Glutamatergic neuron (in vitro differentiated cells): Measurements from ENCODE around the gene IER2. TPM values are rescaled to one million over a fixed set of nuclear protein-coding genes. Genes with fewer than 3 reads are reported as not detected.
A peak's percentile ranks its signal among the peaks of the same experiment; 100 is the strongest.
"Not testable (repeated sequence)": the region's sequence is repeated elsewhere in the genome, so short reads cannot be mapped to it uniquely, and the experiment has no call there.

Experiments
- DNase-seq: peaks from one replicate; pipeline ENCODE4 v3.0.0; 2022
- H3K27ac Mint-ChIP-seq: one replicate; pipeline ENCODE4 v1.8.0; 2020; ENCODE audit warnings: mild to moderate bottlenecking, mixed read lengths, inconsistent platforms; ENCODE audit not compliant: unreplicated experiment
- H3K27me3 Mint-ChIP-seq: one replicate; pipeline ENCODE4 v1.8.0; 2020; ENCODE audit warnings: mild to moderate bottlenecking, moderate library complexity, mixed read lengths, inconsistent platforms; ENCODE audit not compliant: unreplicated experiment
- H3K36me3 Mint-ChIP-seq: one replicate; pipeline ENCODE4 v1.8.0; 2020; ENCODE audit warnings: mild to moderate bottlenecking, mixed read lengths, inconsistent platforms; ENCODE audit not compliant: unreplicated experiment
- H3K4me1 Mint-ChIP-seq: one replicate; pipeline ENCODE4 v1.8.0; 2020; ENCODE audit warnings: mild to moderate bottlenecking, low read depth, mixed read lengths, inconsistent platforms; ENCODE audit not compliant: unreplicated experiment
- H3K4me3 Mint-ChIP-seq: one replicate; pipeline ENCODE4 v1.8.0; 2020; ENCODE audit warnings: mild to moderate bottlenecking, mixed read lengths, inconsistent platforms; ENCODE audit not compliant: unreplicated experiment
- H3K9me3 Mint-ChIP-seq: one replicate; pipeline ENCODE4 v1.8.0; 2020; ENCODE audit warnings: mild to moderate bottlenecking, moderate library complexity, mixed read lengths, inconsistent platforms; ENCODE audit not compliant: unreplicated experiment
- total RNA-seq: library from RNA; stranded (reverse); fragmentation: NEBNext Ultra II Directional; extraction: Animal tissue kit (Norgen Biotek cat#: 25700); gene quantifications from one replicate; pipeline ENCODE4 v1.2.1, GENCODE V29; 2021; ENCODE audit not compliant: unreplicated experiment
- TF ChIP-seq, protein P1 (sequence below): fragments of 200-600 bp; sonication (generic); IDR thresholded peaks from one replicate; pipeline ENCODE4 v1.5.0; 2021; ENCODE audit not compliant: partially characterized antibody, unreplicated experiment

IER2 gene
- total RNA-seq, 1 donor from 2014 or later = 109 TPM

DNA sequence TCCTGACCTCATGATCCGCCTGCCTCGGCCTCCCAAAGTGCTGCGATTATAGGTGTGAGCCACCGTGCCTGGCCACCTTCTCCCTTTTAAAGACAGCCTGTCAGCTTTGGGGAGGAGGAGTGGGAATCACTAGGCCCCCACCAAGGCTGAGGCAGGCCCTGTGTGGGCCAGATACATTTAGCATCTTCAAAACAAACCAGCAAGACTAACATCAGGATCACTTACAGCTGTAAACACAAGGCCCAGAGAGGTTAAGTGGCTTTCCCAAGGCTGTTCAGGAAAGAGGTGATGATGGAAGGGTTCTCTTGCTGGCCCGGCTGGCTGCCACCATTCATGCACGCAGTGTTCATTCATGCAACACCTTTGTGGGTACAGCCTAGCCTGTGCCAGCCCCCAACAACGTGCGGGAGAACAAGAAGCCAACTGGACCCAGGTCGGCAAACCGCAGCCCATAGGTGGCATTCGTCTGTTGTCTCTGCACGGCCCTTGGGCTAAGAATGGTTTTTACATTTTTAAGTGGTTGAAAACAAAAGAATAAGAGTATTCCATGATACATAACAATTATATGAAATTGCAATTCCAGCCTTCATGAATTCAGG, 23.0 kb downstream of the IER2 start:
- Mint-ChIP-seq H3K4me3 (no peak overlapping the region), H3K4me1 (peaks cover 5% of the 10 kb centered on the region), H3K9me3 (peaks cover 6% of the 10 kb centered on the region), H3K27me3 (no peaks in the 10 kb centered on the region), H3K36me3 (no peaks in the 10 kb centered on the region), H3K27ac (peak overlapping the region; percentile 6)
- TF ChIP-seq, protein P1, sequence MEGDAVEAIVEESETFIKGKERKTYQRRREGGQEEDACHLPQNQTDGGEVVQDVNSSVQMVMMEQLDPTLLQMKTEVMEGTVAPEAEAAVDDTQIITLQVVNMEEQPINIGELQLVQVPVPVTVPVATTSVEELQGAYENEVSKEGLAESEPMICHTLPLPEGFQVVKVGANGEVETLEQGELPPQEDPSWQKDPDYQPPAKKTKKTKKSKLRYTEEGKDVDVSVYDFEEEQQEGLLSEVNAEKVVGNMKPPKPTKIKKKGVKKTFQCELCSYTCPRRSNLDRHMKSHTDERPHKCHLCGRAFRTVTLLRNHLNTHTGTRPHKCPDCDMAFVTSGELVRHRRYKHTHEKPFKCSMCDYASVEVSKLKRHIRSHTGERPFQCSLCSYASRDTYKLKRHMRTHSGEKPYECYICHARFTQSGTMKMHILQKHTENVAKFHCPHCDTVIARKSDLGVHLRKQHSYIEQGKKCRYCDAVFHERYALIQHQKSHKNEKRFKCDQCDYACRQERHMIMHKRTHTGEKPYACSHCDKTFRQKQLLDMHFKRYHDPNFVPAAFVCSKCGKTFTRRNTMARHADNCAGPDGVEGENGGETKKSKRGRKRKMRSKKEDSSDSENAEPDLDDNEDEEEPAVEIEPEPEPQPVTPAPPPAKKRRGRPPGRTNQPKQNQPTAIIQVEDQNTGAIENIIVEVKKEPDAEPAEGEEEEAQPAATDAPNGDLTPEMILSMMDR = no peak
- no peak for DNase-seq

DNA sequence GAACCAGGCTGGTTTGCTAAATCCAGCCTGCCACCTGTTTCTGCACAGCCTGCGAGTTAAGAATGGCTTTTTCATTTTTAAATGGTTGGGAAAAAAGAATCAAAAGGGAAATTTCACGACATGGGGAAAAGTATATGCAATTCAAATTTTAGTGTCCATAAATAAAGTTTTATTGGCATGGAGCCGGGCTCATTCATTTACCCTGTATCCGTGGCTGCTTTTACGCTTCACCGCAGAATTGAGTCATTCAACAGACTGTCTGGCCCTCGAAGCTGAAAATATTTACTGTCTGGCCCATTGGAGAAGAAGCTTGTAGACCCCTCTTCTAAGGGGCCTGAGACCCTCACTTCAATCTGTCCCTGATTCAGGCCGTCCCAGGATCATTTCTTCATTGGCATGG, 26.1 kb downstream of the IER2 start:
- TF ChIP-seq, protein P1 = no peak

DNA sequence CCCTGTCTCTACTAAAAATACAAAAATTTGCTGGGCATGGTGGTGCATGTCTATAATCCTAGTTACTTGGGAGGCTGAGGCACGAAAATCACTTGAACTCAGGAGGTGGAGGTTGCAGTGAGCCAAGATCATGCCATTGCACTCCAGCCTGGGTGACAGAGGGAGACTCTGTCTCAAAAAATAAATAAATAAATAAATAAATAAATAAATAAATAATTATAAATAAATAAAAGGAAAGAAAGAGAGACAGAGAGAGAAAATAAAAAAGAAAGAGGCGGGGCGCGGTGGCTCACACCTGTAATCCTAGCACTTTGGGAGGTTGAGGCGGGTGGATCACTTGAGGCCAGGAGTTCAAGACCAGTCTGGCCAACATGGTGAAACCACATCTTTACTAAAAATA, 27.4 kb downstream of the IER2 start:
- H3K4me1 Mint-ChIP-seq, H3K27me3 Mint-ChIP-seq, H3K27ac Mint-ChIP-seq: not testable (repeated sequence)

More for the DNA sequence above, 26.1 kb downstream of the IER2 start:
- H3K4me1 Mint-ChIP-seq = peaks cover 4% of the 10 kb centered on the region
- H3K27me3 Mint-ChIP-seq = no peaks in the 10 kb centered on the region
- peaks cover 3% of the 10 kb centered on the region for H3K9me3 Mint-ChIP-seq
- H3K4me3 Mint-ChIP-seq = no peak overlapping the region
- H3K36me3 Mint-ChIP-seq = no peaks in the 10 kb centered on the region
- no peak for DNase-seq
- no peak overlapping the region for H3K27ac Mint-ChIP-seq

DNA sequence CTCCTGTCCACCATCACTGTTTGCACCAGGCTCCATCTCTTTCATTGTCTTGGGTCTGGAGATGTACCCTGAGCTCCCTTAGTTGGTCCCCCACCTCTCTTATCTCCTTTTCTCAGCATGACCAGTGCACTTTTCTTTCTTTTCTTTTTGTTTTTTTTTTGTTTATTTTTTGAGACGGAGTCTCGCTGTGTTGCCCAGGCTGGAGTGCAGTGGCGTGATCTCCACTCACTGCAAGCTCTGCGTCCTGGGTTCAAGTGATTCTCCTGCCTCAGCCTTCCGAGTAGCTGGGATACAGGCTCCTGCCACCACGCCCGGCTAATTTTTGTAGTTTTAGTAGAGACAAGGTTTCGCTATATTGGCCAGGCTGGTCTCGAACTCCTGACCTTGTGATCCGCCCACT, 28.1 kb downstream of the IER2 start:
- not testable (repeated sequence) for H3K4me3 Mint-ChIP-seq

More for the DNA sequence above, 27.4 kb downstream of the IER2 start:
- H3K9me3 Mint-ChIP-seq, H3K36me3 Mint-ChIP-seq, DNase-seq, H3K4me3 Mint-ChIP-seq: not testable (repeated sequence)

DNA sequence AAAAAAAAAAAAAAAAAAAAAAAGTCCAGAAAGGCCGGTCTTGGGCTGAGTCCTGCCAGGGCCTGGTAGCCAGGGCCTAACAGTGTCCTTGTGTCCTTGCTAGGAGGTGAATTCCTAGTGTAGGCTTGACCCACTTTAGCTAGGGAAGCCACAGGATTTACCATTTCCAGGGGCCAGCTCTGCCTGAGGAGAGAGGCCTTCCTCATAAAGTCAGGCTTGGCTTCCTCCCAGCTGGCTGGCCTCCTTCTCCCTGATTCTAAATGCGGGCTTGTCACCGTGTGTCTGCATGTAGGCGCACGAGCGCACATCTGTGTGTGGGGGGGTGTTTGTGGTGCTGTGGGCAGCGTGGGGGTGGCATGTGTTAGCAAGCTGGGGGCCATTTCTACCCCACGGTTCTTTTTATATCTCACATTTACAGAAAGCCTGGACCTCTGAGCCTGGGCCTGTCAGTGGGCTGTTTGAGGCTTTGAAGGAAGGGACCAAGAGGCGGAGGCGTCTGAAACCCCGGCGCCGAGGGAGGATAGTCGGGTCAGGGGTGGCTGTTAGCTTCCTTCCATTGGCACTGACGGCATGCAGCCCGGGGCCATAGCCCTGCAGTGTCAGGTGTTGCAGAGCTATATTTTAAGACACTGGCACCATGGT, 31.7 kb downstream of the IER2 start:
- Mint-ChIP-seq H3K4me1 (peaks cover 3% of the 10 kb centered on the region), H3K27me3 (no peaks in the 10 kb centered on the region), H3K36me3 (no peaks in the 10 kb centered on the region), H3K9me3 (peaks cover 2% of the 10 kb centered on the region), H3K27ac (no peak overlapping the region), H3K4me3 (no peak overlapping the region)
- TF ChIP-seq, protein P1 = no peak
- DNase-seq = no peak

More for the DNA sequence above, 28.1 kb downstream of the IER2 start:
- H3K4me1 Mint-ChIP-seq, DNase-seq, H3K27me3 Mint-ChIP-seq, H3K27ac Mint-ChIP-seq, H3K9me3 Mint-ChIP-seq, H3K36me3 Mint-ChIP-seq: not testable (repeated sequence)

DNA sequence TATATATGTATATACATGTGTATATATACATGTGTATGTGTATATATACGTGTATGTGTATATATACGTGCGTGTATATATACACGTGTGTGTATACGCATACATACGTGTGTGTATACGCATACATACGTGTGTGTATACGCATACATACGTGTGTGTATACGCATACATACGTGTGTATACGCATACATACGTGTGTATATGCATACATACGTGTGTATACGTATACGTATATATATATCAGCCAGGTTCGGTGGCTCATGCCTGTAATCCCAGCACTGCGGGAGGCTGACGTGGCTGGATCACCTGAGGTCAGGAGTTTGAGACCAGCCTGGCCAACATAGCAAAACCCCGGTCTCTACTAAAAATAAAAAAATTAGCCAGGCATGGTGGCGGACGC, 34.7 kb downstream of the IER2 start:
- H3K36me3 Mint-ChIP-seq, H3K4me1 Mint-ChIP-seq, H3K27ac Mint-ChIP-seq, H3K9me3 Mint-ChIP-seq, H3K27me3 Mint-ChIP-seq, H3K4me3 Mint-ChIP-seq, DNase-seq: not testable (repeated sequence)

DNA sequence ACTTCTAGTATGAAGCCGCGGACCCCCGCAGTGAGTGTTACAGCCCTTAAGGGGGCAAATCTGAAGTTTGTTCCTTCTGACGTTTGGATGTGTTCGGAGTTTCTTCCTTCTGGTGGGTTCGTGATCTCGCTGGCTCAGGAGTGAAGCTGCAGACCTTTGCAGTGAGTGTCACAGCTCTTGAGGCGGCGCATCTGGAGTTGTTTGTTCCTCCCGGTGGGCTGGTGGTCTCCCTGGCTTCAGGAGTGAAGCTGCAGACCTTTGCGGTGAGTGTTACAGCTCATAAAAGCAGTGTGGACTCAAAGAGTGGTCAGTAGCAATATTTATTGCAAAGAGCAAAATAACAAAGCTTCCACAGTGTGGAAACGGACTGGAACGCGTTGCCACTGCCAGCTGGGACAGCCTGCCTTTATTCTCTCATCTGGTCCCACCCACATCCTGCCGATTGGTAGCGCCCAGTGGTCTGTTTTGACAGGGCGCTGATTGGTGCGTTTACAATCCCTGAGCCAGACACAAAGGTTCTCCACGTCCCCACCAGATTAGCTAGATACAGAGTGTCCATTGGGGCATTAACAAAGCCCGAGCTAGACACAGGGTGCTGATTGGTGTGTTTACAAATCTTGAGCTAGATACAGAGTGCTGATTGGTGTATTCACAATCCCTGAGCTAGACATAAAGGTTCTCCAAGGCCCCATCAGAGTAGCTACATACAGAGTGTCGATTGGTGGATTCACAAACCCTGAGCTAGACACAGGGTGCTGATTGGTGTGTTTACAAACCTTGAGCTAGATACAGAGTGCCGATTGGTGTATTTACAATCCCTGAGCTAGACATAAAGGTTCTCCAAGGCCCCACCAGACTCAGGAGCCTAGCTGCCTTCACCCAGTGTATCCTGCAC, 35.8 kb downstream of the IER2 start:
- H3K9me3 Mint-ChIP-seq, H3K4me1 Mint-ChIP-seq, H3K27me3 Mint-ChIP-seq, DNase-seq, H3K27ac Mint-ChIP-seq, H3K36me3 Mint-ChIP-seq, H3K4me3 Mint-ChIP-seq: not testable (repeated sequence)

DNA sequence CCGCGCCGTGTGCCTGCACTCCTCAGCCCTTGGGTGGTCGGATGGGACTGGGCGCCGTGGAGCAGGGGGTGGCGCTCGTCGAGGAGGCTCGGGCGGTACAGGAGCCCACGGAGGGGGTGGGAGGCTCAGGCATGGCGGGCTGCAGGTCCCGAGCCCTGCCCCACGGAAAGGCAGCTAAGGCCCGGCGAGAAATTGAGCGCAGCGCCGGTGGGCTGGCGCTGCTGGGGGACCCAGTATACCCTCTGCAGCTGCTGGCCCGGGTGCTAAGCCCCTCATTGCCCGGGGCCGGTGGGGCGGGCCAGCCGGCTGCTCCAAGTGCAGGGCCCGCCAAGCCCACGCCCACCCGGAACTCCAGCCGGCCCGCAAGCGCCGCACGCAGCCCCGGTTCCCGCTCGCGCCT, 36.5 kb downstream of the IER2 start:
- not testable (repeated sequence) for H3K4me3 Mint-ChIP-seq, H3K4me1 Mint-ChIP-seq, H3K27ac Mint-ChIP-seq, H3K27me3 Mint-ChIP-seq, DNase-seq, H3K36me3 Mint-ChIP-seq, H3K9me3 Mint-ChIP-seq
